Measurements from ENCODE around the gene ARMC9. TPM values are rescaled to one million over a fixed set of nuclear protein-coding genes. Genes with fewer than 3 reads are reported as not detected.
A peak's percentile ranks its signal among the peaks of the same experiment; 100 is the strongest.

The ARMC9 gene
- total RNA-seq, 2 donors from 2014 or later: 41.7 to 51.5 TPM

GRCh38 chr2:231184319-231184718, 14.1 kb upstream of the ARMC9 start:
- no peak overlapping the region for H3K27ac Mint-ChIP-seq
- Histone ChIP-seq H3K9me3 (ENCODE audit: control insufficient read depth, low read length) (no peaks in the 10 kb centered on the region), H3K27me3 (ENCODE audit: control insufficient read depth, insufficient read depth, low read length, poor library complexity, severe bottlenecking) (no peaks in the 10 kb centered on the region), H3K4me3 (ENCODE audit: low read length) (no peak overlapping the region), H3K36me3 (ENCODE audit: control insufficient read depth, insufficient read depth, low read length) (no peaks in the 10 kb centered on the region), H3K27ac (ENCODE audit: low read depth, low read length) (no peak overlapping the region), H3K4me1 (ENCODE audit: control insufficient read depth, insufficient read depth, low read length) (peaks cover 4% of the 10 kb centered on the region), H3K9ac (ENCODE audit: extremely low read depth, low read length, poor library complexity, severe bottlenecking) (no peak overlapping the region)
- no peaks in the 10 kb centered on the region for H3K36me3 Mint-ChIP-seq (ENCODE audit: low read depth)
- DNase-seq: no peak
- TF ChIP-seq CTCF (conservative IDR thresholded peaks at IDR 0.05): no peak
- H3K27me3 Mint-ChIP-seq (ENCODE audit: insufficient read depth): no peaks in the 10 kb centered on the region
- WGBS, 2 experiments (ENCODE audit: insufficient coverage in 1 of 2, insufficient read length in 1 of 2): 99 to 100% methylated on average over 4 of the region's 4 CpGs
- H3K4me3 Mint-ChIP-seq: no peak overlapping the region
- peaks cover 12% of the 10 kb centered on the region for H3K4me1 Mint-ChIP-seq
- no peaks in the 10 kb centered on the region for H3K9me3 Mint-ChIP-seq

GRCh38 chr2:231185050-231185725, 13.2 kb upstream of the ARMC9 start:
- H3K36me3 ChIP-seq (ENCODE audit: control insufficient read depth, insufficient read depth, low read length): no peaks in the 10 kb centered on the region
- Mint-ChIP-seq H3K4me1 (peaks cover 10% of the 10 kb centered on the region), H3K4me3 (no peak overlapping the region), H3K27ac (no peak overlapping the region), H3K9me3 (no peaks in the 10 kb centered on the region), H3K36me3 (ENCODE audit: low read depth) (no peaks in the 10 kb centered on the region), H3K27me3 (ENCODE audit: insufficient read depth) (no peaks in the 10 kb centered on the region)
- WGBS, 2 experiments (ENCODE audit: insufficient coverage in 1 of 2, insufficient read length in 1 of 2): 81 to 92% methylated on average over 4 to 11 of the region's 11 CpGs
- no peaks in the 10 kb centered on the region for H3K9me3 ChIP-seq (ENCODE audit: control insufficient read depth, low read length)
- no peaks in the 10 kb centered on the region for H3K27me3 ChIP-seq (ENCODE audit: control insufficient read depth, insufficient read depth, low read length, poor library complexity, severe bottlenecking)
- H3K4me1 ChIP-seq (ENCODE audit: control insufficient read depth, insufficient read depth, low read length): peaks cover under 1% of the 10 kb centered on the region
- DNase-seq: peak; percentile 48
- TF ChIP-seq CTCF (conservative IDR thresholded peaks at IDR 0.05): no peak
- no peak overlapping the region for H3K9ac ChIP-seq (ENCODE audit: extremely low read depth, low read length, poor library complexity, severe bottlenecking)
- no peak overlapping the region for H3K27ac ChIP-seq (ENCODE audit: low read depth, low read length)
- H3K4me3 ChIP-seq (ENCODE audit: low read length): no peak overlapping the region

GRCh38 chr2:231185886-231186285, 12.5 kb upstream of the ARMC9 start:
- Histone ChIP-seq H3K36me3 (ENCODE audit: control insufficient read depth, insufficient read depth, low read length) (no peaks in the 10 kb centered on the region), H3K27me3 (ENCODE audit: control insufficient read depth, insufficient read depth, low read length, poor library complexity, severe bottlenecking) (no peaks in the 10 kb centered on the region), H3K4me3 (ENCODE audit: low read length) (no peak overlapping the region), H3K4me1 (ENCODE audit: control insufficient read depth, insufficient read depth, low read length) (no peaks in the 10 kb centered on the region), H3K9ac (ENCODE audit: extremely low read depth, low read length, poor library complexity, severe bottlenecking) (no peak overlapping the region), H3K27ac (ENCODE audit: low read depth, low read length) (no peak overlapping the region), H3K9me3 (ENCODE audit: control insufficient read depth, low read length) (no peaks in the 10 kb centered on the region)
- no peaks in the 10 kb centered on the region for H3K36me3 Mint-ChIP-seq (ENCODE audit: low read depth)
- TF ChIP-seq CTCF (conservative IDR thresholded peaks at IDR 0.05): no peak
- H3K27me3 Mint-ChIP-seq (ENCODE audit: insufficient read depth): no peaks in the 10 kb centered on the region
- H3K4me3 Mint-ChIP-seq: no peak overlapping the region
- H3K9me3 Mint-ChIP-seq: no peaks in the 10 kb centered on the region
- DNase-seq: no peak
- WGBS, 2 experiments (ENCODE audit: insufficient coverage in 1 of 2, insufficient read length in 1 of 2): 88 to 97% methylated on average over 4 of the region's 4 CpGs
- peak overlapping the region; percentile 44 for H3K27ac Mint-ChIP-seq
- H3K4me1 Mint-ChIP-seq: peaks cover 9% of the 10 kb centered on the region
